NB4 (cell line): ENCODE data around the gene POU1F1.

Experiments
- DNase-seq: peaks from one replicate; pipeline ENCODE4 v3.0.0; 2010; ENCODE audit warnings: low read depth
- H3K4me3 ChIP-seq: one replicate; pipeline ENCODE4 v1.5.1; 2011; ENCODE audit warnings: mild to moderate bottlenecking, low read depth, low read length, moderate library complexity
- CTCF ChIP-seq: IDR thresholded peaks from one replicate; pipeline ENCODE4 v1.5.1; 2012; ENCODE audit warnings: low read depth, low read length
- MAX ChIP-seq: IDR thresholded peaks from 2 replicates; pipeline ENCODE4 v1.6.1; 2011; ENCODE audit warnings: low read depth, low read length
- MYC ChIP-seq: IDR thresholded peaks from 2 replicates; pipeline ENCODE4 v1.6.1; 2011; ENCODE audit warnings: low read depth, low read length
- POLR2A ChIP-seq: IDR thresholded peaks from 2 replicates; pipeline ENCODE4 v1.6.1; 2011; ENCODE audit warnings: mild to moderate bottlenecking; ENCODE audit not compliant: insufficient read length; ENCODE audit errors: extremely low read depth

The POU1F1 gene

GRCh38 chr3:87298111-87298718 is 21.8 kb upstream of the POU1F1 start:
- no peak overlapping the region for H3K4me3 ChIP-seq
- TF ChIP-seq POLR2A (no peak), MYC (no peak), MAX (no peak), CTCF (peak; percentile 51)
- DNase-seq, result peak; percentile 46

GRCh38 chr3:87288446-87288845 is 12.1 kb upstream of the POU1F1 start:
- DNase-seq, result no peak
- no peak overlapping the region for H3K4me3 ChIP-seq
- no peak for TF ChIP-seq MAX
- no peak for TF ChIP-seq MYC
- no peak for TF ChIP-seq POLR2A
- no peak for TF ChIP-seq CTCF

- TF ChIP-seq MAX, result no peak
- no peak for TF ChIP-seq POLR2A
- TF ChIP-seq CTCF, result no peak
- no peak for TF ChIP-seq MYC
- H3K4me3 ChIP-seq, result no peak overlapping the region
- DNase-seq, result no peak
Measured at GRCh38 chr3:87287011-87287410, 10.6 kb upstream of the POU1F1 start.

- no peak overlapping the region for H3K4me3 ChIP-seq
- DNase-seq, result no peak
- TF ChIP-seq MAX (no peak), POLR2A (no peak), CTCF (no peak), MYC (no peak)
Measured at GRCh38 chr3:87272718-87273341, 3.6 kb downstream of the POU1F1 start.

- no peak overlapping the region for H3K4me3 ChIP-seq
- peak; percentile 34 for DNase-seq
- no peak for TF ChIP-seq CTCF
- no peak for TF ChIP-seq POLR2A
- TF ChIP-seq MYC, result no peak
- no peak for TF ChIP-seq MAX
Measured at GRCh38 chr3:87270908-87271700, 5.3 kb downstream of the POU1F1 start.
